NCI-H774 (cell line): ENCODE data around the gene NEK6.

Source experiments
- DNase-seq: peaks from one replicate; lab custom pipeline; 2025; lab: John Stamatoyannopoulos, UW

NEK6 gene

DNA sequence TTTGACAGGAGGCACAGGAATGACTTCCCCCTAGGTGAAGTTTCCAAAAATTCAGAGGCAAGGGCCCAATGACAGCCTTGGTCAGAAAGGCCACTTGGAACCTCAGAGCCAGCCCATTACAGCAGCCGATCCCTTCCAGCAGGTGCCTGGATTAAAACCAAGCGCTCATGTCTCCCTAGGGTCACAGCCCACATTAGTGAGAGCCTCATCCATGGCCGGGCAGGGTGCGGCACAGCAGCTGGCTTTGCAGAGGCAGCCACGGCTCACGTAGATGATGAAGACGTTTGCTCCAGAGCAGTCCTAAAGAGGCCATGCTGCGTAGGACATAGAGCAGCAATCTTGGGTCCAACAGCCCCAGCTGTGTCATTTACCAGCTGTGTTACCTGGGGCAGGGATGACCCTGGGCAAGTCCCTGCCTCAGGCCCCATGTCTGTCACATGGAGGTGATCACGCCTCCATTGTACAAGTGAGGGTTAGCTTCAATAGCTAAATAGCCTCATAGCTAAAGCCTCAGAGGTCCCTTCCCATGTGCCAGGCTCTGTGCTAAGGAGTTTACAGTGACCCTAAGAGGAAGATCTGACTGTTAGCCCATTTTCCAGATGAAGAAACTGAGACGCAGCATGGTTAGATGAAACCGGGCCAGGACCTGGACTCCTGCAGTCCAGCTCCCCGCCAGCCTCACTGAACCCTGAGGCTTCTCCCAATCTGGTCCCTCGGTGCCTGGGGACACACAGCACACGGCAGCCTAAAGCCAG lies 39.2 kb downstream of the NEK6 start:
- DNase-seq = no peak

DNA sequence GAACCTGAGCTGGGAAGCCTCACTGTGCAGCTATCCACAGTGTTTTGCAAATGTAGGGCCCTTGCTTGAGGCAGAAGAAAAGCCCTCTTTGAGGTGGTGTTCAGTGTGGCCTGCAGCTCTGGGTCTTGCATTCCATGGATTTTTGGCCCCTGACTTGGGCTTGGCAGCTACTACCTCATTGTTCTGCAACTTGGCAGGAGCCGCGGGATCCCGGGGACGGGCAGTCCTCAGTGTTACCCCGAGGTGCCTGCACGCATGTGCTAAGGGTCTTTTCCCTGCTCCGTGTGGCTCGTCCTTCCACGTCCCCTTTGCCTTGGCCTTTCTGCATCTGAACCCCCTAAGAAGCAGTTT lies 39.8 kb downstream of the NEK6 start:
- no peak for DNase-seq

DNA sequence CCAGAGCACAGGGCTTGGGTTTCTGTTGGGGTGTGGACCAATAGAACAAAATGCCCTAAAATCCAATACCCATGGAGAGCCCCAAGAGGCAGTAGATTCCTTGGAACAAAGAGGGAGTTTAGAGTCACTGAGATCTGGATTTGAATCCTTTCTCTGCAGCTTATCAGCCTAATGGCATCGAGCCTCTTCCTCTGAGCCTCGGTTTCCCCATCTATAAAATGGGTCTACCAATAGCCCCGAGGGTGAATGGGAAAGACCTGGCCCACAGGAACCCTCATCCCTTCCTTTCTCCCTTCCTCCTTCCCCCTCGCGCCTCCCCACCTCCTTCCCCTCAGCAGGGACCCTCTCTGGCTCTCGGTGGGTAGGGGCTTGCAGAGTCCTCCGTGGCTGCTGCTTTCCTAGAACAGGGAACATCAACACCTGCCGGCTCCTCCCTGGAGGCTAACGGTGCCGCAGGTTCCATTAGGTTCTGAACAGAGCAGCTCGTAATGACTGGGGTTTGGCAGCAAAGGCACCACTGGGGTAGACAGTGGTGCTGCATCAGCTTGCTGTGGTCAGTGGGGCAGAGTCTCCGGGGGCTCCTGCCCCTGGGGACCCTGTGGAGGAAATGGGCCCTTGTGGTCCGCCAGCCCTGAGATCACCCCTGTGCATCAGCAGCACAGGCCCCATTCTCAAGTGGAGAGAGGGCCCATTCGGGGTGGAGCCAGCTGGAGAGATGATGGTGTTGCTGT lies 40.3 kb downstream of the NEK6 start:
- DNase-seq = no peak

DNA sequence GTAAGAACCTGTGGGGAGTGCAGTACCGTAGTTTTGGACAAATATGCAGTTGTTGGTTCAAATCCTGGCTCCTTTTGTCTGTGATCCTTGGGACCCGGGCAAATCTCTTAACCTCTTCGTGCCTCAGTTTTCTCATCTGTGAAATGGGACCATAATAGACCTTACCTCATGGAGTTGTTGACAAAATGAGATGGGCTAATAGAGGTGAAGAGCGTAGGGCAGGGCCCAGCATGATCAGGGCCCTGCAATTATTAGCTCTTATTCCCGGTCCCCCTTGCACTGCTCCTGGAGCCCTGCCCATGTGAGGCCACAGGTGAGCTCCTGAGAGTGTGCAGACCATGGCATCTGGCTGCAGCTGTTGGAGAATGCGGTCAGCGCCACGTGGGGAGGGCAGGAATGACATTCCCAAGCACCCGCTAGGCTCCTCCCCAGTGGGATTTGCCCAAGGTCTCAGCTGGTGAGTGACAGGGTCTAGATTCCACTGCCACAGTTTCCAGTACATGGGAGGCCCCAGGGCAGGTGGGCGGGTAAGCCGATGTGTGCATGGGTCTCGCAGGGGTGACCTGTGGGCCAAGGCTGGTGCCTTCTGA lies 41.0 kb downstream of the NEK6 start:
- no peak for DNase-seq

DNA sequence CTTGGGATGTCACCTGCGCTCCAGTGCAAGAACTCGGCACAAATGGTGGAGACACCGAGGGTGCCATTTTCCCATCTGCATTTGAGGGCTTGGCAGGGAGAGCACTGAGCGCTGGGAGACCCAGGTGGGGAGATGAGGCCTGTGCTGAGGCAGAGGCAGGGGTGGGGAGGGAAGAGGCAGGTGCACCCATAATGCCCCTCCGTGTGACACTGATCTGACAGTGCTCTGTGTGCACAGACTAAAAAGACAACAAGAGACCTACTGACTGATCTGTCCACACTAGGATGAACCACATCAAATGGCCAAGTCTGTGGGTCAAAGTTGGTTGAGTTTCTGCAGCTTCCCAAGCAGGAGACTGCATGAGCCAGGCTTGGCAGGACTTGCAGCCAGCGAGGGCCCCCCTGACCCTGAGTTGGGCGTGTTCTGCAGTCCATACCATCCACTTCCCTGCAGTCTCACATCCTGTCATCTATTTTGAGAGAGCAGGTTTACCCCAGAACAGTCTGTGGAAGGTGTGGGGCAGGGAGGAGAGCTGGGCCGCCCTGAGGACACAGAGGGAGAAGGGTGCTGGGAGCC lies 41.9 kb downstream of the NEK6 start:
- no peak for DNase-seq

DNA sequence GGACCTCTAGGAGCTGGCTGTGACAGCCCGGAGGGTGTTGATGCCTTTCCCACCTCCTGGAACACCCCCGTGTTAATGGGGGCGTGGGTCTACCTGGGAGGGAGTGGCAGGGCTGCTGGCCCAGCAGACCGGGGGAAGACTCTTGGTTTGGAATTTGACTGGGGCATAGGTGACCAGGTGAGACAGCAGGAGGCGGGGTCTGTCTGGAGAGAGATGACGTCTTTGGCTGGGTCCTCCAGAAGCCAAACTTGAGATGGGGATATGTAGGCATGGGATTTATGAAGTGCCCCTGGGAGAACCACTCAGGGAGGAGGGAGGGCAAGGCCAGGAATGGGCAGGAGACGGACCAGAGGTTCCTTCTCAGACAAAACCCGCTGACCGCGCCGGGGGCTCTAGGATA lies 42.6 kb downstream of the NEK6 start:
- no peak for DNase-seq

DNA sequence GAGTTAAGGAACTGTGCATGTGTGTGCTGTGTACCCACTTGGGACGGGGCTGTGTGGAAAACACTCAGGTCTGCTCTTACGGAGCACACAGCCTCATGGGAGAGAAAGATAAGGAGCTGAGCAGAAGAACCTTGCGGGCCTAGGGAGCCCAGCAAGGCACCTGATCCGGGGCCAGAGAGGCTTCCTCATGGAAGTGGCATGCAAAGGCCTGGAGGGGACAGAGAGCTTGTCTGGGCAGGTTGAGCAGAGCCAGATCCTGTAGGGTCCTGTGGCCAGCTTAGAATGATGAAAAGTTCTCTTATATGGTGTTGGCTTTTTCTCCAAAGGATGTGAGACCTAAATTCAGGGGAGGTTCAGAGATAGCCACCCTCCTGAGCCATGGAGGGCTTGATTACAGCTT lies 45.2 kb downstream of the NEK6 start:
- no peak for DNase-seq

DNA sequence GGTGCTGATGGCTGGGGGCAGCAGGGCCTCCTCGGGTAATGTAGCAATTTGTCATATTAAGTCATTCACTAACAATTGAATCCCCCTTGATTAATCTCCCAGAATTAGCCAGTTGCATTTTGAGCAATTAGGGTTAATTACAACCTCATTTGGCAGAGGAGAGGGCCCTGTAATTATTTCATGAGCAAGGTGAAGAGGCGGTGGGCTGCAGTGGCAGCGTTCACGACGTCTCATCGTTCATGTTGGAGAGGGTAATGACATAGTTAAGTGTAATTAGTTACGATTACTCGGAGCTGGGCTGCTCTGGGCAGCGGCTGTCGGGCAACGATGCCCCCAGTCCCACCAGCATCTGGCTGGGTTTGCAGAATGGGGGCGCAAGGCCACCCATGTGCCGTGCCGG lies 46.0 kb downstream of the NEK6 start:
- no peak for DNase-seq

DNA sequence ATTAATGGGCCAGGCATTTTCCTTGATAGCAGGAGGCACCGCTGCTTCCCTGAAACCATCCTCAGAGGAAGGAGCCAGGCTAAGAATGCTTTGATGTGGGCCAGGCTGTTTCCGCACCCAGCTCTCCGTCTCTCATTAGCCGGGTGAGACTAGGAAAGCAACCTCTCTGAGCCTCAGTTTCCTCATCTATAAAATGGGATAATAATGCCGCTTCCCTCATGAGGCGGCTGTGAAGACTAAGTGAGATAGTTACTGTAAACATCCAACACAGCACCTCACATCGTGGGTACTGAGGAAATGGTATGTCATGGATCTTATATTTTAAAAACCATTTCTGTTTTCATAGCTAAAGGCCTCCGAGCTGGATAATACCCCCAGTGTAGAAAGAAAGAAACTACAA lies 46.5 kb downstream of the NEK6 start:
- no peak for DNase-seq

DNA sequence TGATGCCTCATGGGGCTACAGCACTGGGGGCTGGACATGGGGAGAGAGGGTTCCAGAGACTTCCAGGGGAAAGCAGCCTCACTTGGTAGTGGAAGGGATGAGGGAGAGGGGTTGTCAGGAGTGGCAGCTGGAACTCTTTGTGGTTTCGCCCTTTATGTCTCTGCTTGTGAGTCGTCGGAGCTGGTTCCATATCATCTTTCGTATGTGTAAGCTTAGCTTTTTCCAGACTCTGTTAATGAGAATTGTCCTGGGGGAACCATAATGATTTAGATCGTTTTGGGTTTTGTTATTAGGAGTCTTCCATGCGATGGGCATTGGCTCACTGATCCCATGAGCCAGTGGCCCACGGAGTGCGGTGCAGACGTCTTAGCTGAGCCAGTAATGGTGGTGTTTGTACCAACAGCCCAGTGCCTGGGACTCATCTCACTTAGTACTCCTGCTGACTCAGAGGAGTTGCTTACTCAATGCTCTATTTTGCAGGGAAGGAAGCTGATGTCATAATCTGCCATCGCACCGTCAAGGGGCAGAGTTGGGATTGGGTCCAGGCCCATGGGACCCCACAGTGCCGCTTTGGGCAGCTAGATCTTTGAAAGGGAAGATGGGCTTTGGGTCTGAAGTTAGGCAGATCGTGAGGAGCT lies 48.5 kb downstream of the NEK6 start:
- no peak for DNase-seq

DNA sequence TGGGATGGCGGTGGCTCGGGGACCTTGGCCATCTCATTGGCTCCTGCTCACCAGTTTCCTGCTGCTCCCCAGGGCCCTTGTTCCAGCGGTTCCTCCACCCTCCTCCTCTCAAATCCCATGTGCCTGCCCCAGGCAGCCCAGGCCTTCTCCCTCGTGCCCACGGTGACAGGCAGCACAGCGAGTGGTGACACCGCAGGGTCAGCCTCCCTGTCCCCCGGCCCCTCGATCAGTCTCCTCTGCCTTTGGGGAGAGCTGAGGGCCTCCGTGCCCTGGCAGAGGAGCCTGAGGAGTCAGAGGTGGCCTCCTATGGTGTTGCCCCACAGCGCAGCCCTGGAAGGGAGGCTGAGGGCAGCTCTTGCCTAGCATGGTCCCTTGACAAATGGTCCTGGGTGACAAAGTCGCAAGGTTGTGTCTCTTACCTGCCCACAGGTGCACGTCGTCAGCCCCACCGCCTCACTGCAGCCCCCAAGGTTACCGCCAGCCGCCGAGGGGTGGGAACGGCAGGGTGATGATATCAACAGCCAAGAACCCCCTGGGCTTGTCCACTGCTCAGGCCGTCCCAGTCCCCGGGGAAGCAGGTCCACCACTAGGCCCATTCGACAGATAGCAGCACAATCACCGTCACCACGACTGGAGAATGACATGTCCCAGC lies 49.8 kb downstream of the NEK6 start:
- DNase-seq = no peak

DNA sequence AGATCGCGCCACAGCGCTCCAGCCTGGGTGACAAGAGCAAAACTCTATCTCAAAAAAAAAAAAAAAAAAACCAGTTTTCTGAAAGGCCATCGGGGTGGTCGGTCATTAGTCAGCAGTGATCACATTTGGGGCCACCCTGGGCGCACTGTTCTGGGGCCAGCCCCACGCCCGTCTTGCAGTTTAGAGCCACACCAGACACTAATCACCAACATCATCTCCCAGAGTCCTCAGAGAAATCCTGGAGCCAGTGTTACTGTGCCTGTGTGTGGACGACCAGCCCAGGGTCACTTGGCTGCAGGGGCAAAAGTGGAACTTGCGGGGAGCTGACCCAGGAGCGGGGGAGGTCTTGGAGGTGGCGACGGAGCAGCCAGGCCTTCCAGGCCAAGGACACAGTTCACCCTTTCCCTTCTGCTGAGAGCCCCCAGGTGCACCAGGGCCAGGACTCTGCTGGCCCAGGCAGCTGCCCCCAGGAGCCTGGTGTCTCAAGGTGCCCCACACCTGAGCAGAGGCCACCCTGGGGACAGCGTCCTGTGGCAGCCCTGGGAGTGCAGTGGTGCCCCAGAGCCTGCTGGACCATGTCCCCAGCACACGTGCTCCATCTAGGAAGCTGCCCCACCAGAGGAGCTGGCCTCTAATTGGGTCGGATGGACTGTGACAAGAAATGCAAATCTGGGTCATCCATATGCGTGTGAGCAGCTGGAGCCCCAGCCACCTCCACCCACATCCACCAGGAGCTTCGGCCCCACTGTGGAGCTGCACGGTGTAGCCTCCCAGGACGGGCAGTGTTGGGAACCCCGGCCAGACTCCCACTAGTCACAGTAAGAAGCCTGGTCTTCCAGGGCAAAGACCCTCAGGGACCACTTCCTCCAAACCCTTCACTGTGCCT lies 51.1 kb downstream of the NEK6 start:
- no peak for DNase-seq

DNA sequence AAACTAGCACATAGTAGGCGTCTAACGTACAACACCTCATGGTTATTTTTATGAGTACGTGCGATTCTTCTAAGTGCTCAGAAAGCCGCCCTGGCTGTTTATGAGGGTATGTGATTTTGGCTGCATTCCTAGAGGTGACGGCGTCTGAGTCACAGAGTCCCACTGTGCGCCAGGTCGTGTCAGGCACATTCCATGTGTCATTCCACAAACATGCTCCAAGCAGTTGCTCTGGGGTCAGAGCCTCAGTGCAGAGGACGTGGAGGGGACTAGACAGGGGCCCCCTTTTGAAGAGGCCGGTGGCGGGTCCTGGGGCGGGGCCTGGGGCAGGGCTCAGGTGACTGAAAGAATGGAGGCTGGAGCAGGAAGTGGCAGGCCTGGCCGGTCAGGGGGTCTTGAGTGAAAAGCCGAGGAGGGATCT lies 51.9 kb downstream of the NEK6 start:
- DNase-seq = no peak

DNA sequence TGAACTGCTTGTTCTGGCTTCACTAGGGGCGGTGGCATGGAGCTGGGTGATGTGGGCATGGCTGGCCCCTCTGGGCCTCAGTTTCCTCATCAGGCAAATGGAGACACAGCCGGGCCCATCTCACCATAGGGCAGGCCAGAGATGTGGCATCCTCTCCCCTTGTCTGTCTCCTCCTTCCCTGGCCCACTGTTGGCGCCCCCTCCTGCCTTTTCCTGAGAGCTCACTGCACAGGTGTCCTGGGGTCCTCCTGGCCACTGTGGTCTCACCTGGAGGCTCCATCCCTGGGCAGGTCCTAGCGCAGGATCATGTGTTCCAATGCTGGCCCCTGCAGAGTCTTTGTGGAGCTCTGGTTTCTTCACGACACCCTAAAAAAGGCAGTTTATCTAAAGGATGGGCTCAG lies 53.5 kb downstream of the NEK6 start:
- no peak for DNase-seq

DNA sequence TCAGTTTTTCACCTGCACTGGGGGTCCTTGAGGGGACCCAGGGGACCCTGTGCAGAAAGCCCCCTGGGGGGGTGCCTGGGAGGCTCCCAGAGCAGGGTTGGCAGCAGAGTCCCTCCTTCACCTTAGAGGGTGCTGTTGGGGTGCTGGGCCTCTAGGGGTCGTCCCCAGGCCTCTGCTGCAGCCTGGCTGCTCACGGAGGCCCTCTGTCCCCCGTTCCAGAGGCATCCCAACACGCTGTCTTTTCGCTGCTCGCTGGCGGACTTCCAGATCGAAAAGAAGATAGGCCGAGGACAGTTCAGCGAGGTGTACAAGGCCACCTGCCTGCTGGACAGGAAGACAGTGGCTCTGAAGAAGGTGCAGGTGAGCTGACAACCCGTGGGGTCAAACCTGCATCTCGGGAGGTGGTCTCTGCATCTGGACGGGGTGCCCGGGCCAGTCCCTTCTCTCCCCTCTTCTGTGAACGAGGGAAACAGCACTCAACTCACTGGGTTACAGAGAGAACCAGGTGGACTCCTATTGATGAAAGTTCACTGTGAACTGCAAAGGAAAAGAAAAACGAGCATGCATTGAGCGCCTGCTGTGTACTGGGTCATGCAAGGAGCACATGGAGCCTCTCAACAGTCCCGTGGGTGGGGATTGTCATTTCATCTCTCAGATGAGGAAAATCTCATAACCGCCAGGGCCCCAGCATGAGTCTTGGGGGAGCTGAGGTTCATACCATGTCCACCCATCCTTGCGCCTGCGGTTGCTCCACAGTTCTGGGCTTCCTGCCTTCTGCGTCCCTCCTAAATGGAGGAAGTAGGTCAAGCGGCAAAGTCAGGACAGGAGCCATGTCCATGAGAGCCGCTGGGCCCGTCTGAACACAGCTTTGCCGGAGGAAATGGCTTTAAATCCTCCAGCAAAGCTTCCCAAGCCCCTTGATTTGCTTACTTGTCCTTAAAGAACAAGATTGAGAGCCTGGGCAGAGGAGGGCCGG lies 54.8 kb downstream of the NEK6 start:
- no peak for DNase-seq

DNA sequence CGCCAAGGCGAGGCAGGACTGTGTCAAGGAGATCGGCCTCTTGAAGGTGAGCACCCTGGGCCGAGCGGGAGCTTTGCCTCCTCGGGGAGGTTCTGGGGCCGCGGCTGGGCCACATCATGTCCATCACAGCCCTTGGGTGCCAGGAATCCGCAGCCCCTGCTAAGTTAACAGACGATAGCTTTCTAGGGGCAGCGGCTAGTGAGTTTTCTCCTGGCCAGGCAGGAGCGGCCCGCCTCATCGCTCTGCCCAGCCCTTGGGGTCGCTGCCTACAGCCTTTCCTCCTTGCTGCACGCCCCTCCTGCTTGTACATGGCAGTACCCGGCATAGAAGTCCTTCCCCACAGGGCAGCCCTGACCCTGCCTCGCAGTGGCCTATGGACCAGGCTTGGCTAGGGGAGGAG lies 56.2 kb downstream of the NEK6 start:
- DNase-seq = no peak

DNA sequence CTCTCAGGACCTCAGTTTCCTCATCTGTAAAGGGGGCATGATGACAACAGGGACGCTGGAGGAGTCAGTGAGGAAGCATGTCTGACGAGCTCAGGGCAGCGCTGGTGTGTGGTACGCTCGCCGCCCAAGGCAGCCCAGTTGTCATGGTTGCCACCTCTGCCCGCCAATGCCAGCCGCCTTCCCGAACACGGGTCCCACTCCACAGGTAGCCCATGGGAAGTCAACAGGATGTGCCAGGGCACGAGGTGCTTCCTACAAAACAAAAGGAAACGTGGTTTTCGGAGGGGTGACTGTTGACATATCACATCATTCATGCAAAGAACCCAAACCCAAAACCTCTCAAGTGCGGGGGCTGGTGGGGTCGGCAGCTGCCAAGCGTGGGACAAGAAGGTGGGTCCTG lies 58.1 kb downstream of the NEK6 start:
- no peak for DNase-seq

DNA sequence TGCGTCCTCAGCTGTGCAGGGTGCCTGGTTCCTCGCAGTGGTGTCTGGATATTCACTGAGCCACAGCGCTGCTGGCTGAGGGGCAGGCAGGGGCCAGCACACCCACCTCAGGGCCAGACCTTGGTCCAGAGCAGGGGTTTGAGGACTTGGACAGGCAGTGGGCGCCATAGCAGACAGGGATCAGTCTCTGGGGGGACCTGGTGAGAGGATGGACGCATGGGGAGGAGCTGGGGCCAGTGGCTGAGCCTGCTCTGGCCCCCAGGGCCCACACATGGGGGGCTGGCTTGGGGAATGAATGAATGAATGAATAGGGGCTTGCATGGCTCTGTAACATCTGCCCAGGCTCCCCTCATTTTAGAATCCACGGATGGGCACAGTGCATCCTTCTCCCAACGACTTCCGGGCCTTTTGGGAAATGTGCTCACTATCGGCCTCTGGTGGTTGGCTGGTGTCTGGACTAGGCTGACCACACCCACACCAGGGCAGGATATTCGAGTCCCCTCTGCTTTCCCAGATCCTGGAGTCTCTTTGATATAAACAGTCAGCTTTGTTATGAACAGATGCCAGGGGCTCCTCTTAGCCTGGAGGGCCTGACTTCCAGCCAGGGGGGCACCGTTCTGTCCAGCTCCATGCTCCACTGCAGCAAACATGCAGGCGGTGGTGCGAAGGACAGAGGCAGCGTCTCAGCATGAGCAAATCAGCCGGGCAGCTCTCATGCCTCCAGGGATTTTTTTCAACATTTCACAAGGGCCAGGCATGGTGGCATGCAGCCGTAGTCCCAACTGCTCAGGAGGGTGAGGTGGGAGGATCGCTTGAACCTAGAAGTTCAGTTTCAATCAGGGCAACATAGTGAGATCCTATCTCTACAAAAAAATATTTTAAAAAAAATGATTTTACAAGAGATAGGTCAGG lies 62.6 kb downstream of the NEK6 start:
- peak; percentile 35 for DNase-seq

DNA sequence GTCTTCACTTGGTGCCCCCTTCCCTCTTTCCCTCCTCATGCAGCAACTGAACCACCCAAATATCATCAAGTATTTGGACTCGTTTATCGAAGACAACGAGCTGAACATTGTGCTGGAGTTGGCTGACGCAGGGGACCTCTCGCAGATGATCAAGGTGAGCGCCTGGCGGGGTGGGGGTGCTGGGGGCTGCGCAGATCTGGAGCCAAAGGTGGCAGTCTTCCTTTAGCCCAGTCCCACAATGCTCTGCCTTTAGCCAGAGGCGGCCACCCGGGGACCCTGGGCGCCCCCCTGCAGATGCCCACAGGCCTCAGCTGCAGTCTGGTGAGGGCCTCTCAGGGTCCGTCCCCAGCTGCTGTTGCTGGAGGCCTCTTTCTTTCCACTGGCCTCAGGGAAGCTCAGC lies 63.7 kb downstream of the NEK6 start:
- no peak for DNase-seq
